Suprapubic skin (tissue), 4 donors: ENCODE data around the gene STT3A. TPM values are rescaled to one million over a fixed set of nuclear protein-coding genes. Genes with fewer than 3 reads are reported as not detected.

Experiments used
- DNase-seq, 2 donors: peaks; one replicate each; pipeline ENCODE4 v3.0.0-alpha.2; 2019; ENCODE audit warnings: low spot score in 2 of 2
- H3K27ac ChIP-seq: fragments of 200-600 bp; sonication (generic); one replicate; pipeline ENCODE4 v1.5.1; 2019
- H3K27me3 ChIP-seq: fragments of 200-600 bp; sonication (generic); one replicate; pipeline ENCODE4 v1.5.1; 2019
- H3K36me3 ChIP-seq: fragments of 200-600 bp; sonication (generic); one replicate; pipeline ENCODE4 v1.5.1; 2019
- H3K4me1 ChIP-seq: fragments of 200-600 bp; sonication (generic); one replicate; pipeline ENCODE4 v1.5.1; 2019
- H3K4me3 ChIP-seq: fragments of 200-600 bp; sonication (generic); one replicate; pipeline ENCODE4 v1.5.1; 2019; ENCODE audit warnings: mild to moderate bottlenecking
- H3K9me3 ChIP-seq: fragments of 200-600 bp; sonication (generic); one replicate; pipeline ENCODE4 v1.5.1; 2019
- EP300 ChIP-seq: sonication (generic); formaldehyde crosslinking; IDR thresholded peaks from one replicate; pipeline ENCODE4 v1.6.1; 2017; ENCODE audit warnings: antibody characterized with exemption
- POLR2A ChIP-seq, 2 donors: fragments of 450-650 bp; IDR thresholded peaks; one replicate each; pipeline ENCODE4 v1.6.1; 2017; ENCODE audit warnings: antibody characterized with exemption in 2 of 2, mild to moderate bottlenecking in 2 of 2, moderate library complexity in 2 of 2
- POLR2AphosphoS5 ChIP-seq, 3 donors: sonication (generic); formaldehyde crosslinking; IDR thresholded peaks; one replicate each; pipeline ENCODE4 v1.6.1; 2017; ENCODE audit warnings: antibody characterized with exemption in 3 of 3
- WGBS: methylation state at CpG from one replicate; pipeline ENCODE4 v1.1.5; 2018; 5-methylcytosine and 5-hydroxymethylcytosine counted together
- total RNA-seq, 4 donors: library from RNA; depleted of rRNA; stranded (reverse); fragments of >200 nt; gene quantifications; one replicate each; pipeline ENCODE4 v1.1.0, GENCODE V29; 2016
- TF ChIP-seq, protein P1 (sequence below), 2 donors: fragments of 200-600 bp in 1 of 2; fragments of 450-650 bp in 1 of 2; sonication (generic) in 1 of 2; IDR thresholded peaks; one replicate each; pipeline ENCODE4 v1.5.1; 2016 to 2019; ENCODE audit warnings: antibody characterized with exemption in 2 of 2, mild to moderate bottlenecking in 1 of 2, moderate library complexity in 1 of 2

The STT3A gene
- total RNA-seq, 4 donors from 2014 or later: 49.5 to 64.8 (median 62.8) TPM

DNA sequence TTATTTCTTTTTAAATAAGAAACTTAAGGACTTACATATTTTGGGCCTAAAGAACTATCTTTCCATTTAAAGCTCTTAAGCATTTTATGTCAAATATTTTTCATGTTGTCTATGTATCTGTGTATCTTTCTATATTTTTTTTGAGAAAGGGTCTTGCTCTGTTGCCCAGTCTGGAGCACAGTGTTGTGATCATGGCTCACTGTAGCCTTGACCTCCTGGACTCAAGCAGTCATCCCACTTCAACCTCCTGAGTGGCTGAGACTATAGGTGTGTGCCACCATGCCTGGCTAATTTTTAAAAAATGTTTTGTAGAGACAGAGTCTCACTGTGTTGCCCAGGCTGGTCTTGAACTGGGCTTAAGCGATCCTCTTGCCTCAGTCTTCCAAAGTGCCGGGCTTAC lies 8.0 kb downstream of the STT3A start:
- no peak for TF ChIP-seq POLR2A (IDR thresholded peaks at IDR 0.05)
- TF ChIP-seq EP300: no peak
- TF ChIP-seq, protein P1, sequence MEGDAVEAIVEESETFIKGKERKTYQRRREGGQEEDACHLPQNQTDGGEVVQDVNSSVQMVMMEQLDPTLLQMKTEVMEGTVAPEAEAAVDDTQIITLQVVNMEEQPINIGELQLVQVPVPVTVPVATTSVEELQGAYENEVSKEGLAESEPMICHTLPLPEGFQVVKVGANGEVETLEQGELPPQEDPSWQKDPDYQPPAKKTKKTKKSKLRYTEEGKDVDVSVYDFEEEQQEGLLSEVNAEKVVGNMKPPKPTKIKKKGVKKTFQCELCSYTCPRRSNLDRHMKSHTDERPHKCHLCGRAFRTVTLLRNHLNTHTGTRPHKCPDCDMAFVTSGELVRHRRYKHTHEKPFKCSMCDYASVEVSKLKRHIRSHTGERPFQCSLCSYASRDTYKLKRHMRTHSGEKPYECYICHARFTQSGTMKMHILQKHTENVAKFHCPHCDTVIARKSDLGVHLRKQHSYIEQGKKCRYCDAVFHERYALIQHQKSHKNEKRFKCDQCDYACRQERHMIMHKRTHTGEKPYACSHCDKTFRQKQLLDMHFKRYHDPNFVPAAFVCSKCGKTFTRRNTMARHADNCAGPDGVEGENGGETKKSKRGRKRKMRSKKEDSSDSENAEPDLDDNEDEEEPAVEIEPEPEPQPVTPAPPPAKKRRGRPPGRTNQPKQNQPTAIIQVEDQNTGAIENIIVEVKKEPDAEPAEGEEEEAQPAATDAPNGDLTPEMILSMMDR (IDR thresholded peaks at IDR 0.05): no peak
- no peak for TF ChIP-seq POLR2AphosphoS5 (IDR thresholded peaks at IDR 0.05)
- peaks cover 84% of the 10 kb centered on the region for H3K36me3 ChIP-seq

DNA sequence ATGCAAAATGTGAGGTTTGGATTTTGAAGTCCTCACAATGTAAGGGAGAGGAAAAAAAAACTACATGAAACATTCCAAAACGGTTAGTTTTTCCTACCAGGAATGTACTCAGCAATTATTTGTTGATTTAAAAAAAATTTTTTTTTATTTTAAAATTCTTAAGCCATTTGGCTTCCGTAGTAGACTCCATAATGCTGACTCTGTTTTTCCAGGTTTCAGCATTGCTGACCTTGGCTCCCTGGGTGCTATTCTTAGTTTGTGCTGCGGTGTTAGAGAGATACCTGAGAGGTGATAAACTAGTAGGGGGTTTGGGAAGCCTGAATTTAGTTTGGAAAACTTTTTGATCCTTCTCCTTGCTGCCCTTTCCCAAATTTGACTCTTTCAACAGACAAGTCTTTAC lies 10.6 kb downstream of the STT3A start:
- Histone ChIP-seq H3K4me1 (no peaks in the 10 kb centered on the region), H3K36me3 (peaks cover 97% of the 10 kb centered on the region), H3K9me3 (no peaks in the 10 kb centered on the region), H3K4me3 (no peak overlapping the region), H3K27ac (no peak overlapping the region), H3K27me3 (no peaks in the 10 kb centered on the region)
- TF ChIP-seq EP300: no peak
- TF ChIP-seq, protein P1 (IDR thresholded peaks at IDR 0.05): no peak
- TF ChIP-seq POLR2A (IDR thresholded peaks at IDR 0.05): no peak
- no peak for TF ChIP-seq POLR2AphosphoS5 (IDR thresholded peaks at IDR 0.05)
- DNase-seq: no peak
- 93% methylated on average over 3 of the region's 3 CpGs for WGBS

More for the DNA sequence above, 8.0 kb downstream of the STT3A start:
- no peak for DNase-seq
- Histone ChIP-seq H3K4me1 (no peaks in the 10 kb centered on the region), H3K4me3 (no peak overlapping the region), H3K27me3 (no peaks in the 10 kb centered on the region), H3K9me3 (no peaks in the 10 kb centered on the region), H3K27ac (no peak overlapping the region)
- WGBS: 93% methylated on average over 2 of the region's 2 CpGs

DNA sequence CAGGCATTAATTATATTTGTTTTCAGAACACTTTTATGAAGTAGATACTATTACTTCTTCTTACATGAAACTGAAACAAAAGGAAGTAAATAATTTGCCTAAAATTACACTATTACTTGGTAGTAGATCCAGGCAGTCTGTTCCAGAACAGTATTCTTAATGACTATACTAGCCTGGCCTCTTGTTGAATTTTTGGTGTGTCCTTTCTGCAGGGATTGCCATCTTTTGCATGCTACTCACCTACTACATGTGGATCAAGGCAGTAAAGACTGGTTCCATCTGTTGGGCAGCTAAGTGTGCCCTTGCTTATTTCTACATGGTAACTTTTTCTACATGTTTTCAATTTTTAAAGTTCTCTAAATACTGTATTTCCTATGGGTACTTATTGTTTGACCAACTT lies 12.8 kb downstream of the STT3A start:
- no peak for DNase-seq
- Histone ChIP-seq H3K4me3 (no peak overlapping the region), H3K27ac (no peak overlapping the region), H3K9me3 (no peaks in the 10 kb centered on the region), H3K27me3 (no peaks in the 10 kb centered on the region), H3K36me3 (peaks cover 99% of the 10 kb centered on the region), H3K4me1 (no peaks in the 10 kb centered on the region)
- TF ChIP-seq POLR2AphosphoS5 (IDR thresholded peaks at IDR 0.05): no peak
- no peak for TF ChIP-seq EP300
- TF ChIP-seq, protein P1 (IDR thresholded peaks at IDR 0.05): no peak
- no peak for TF ChIP-seq POLR2A (IDR thresholded peaks at IDR 0.05)

GRCh38 chr11:125609545-125609944 lies 16.9 kb downstream of the STT3A start:
- no peak for DNase-seq
- TF ChIP-seq POLR2AphosphoS5 (IDR thresholded peaks at IDR 0.05): no peak
- no peak for TF ChIP-seq POLR2A (IDR thresholded peaks at IDR 0.05)
- Histone ChIP-seq H3K9me3 (no peaks in the 10 kb centered on the region), H3K36me3 (peaks cover 100% of the 10 kb centered on the region), H3K4me1 (no peaks in the 10 kb centered on the region), H3K4me3 (no peak overlapping the region), H3K27ac (no peak overlapping the region), H3K27me3 (no peaks in the 10 kb centered on the region)
- WGBS: 95% methylated on average over 7 of the region's 7 CpGs

GRCh38 chr11:125618383-125618782 lies 25.7 kb downstream of the STT3A start:
- 87% methylated on average over 4 of the region's 4 CpGs for WGBS
- Histone ChIP-seq H3K4me1 (no peaks in the 10 kb centered on the region), H3K27ac (no peak overlapping the region), H3K27me3 (no peaks in the 10 kb centered on the region), H3K36me3 (peaks cover 92% of the 10 kb centered on the region), H3K4me3 (no peak overlapping the region), H3K9me3 (no peaks in the 10 kb centered on the region)
- no peak for DNase-seq
- TF ChIP-seq EP300 (no peak), POLR2A (IDR thresholded peaks at IDR 0.05) (no peak), POLR2AphosphoS5 (IDR thresholded peaks at IDR 0.05) (no peak)
- TF ChIP-seq, protein P1 (IDR thresholded peaks at IDR 0.05): no peak

GRCh38 chr11:125621995-125622394 lies 29.3 kb downstream of the STT3A start:
- TF ChIP-seq POLR2AphosphoS5 (IDR thresholded peaks at IDR 0.05) (no peak), POLR2A (IDR thresholded peaks at IDR 0.05) (no peak), EP300 (no peak)
- TF ChIP-seq, protein P1 (IDR thresholded peaks at IDR 0.05): no peak
- 75% methylated on average over 2 of the region's 2 CpGs for WGBS

More at GRCh38 chr11:125621995-125622394, 29.3 kb downstream of the STT3A start:
- Histone ChIP-seq H3K4me3 (no peak overlapping the region), H3K36me3 (peaks cover 56% of the 10 kb centered on the region), H3K27ac (no peak overlapping the region), H3K9me3 (no peaks in the 10 kb centered on the region), H3K4me1 (peaks cover 20% of the 10 kb centered on the region), H3K27me3 (no peaks in the 10 kb centered on the region)
- no peak for DNase-seq
